ENCODE data around the gene IFFO2. TPM values are rescaled to one million over a fixed set of nuclear protein-coding genes. Genes with fewer than 3 reads are reported as not detected.

IFFO2 gene
- total and polyA plus RNA-seq, 2 of the 8 experiments (the other 6 are each of a cell fraction or from before 2014, with no cell fraction given), result 6.6 to 10.4 TPM

DNA sequence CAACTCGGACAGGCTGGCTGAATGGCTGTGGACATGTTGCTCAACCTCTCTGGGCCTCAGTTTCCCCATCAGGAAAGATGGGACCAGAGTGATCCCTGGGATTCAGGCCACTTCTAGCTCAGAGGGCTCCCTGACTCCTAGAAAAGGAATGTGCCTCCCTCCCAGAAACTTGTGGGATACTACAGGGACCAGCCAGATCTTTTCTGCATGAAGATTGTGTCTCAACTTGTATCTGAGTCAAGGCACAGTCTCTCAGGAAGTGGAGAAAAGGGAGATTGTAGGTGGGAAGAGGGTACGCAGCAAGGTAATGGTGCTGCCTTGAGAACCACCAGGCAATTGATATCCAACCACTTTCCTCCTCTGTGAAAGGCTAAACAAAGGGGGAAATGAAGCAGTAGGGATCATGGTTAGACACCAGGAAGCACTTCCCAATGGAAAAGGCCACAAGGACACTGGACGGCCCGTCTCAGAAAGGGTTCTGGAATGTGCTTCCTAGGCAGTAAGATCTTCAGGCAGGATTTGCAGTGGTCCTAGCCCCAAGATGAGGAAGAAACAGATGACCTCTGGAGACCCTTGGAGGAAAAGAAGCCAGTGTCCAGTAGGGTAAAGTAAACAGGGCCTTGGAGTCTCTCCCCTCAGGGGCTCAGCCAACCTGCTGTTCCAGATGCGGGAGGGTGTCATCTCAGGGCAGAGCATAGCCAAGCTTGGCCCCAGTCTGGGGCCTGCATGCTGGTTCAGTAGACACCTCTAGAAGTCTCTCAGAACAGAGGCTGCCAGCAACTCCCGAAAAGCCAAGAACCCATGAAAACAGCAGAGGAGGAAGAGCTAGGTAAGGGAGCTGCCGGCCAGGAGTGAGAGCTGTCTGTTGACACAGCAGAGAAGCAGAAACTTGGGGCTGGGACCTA lies 16.8 kb downstream of the IFFO2 start (continued):
- TF ChIP-seq HDAC6 (IDR thresholded peaks at IDR 0.05; ENCODE audit: low read depth, low read length), result no peak
- no peak for TF ChIP-seq JUN (IDR thresholded peaks at IDR 0.05; ENCODE audit: low read depth, low read length)
- no peak for TF ChIP-seq CHD1 (IDR thresholded peaks at IDR 0.05; ENCODE audit: low read depth, low read length)
- no peak for TF ChIP-seq CTBP2 (IDR thresholded peaks at IDR 0.05; ENCODE audit: borderline replicate concordance, insufficient read depth, insufficient read length, low read length)
